Progenitor cell of endocrine pancreas (in vitro differentiated cells): ENCODE results near the gene SEMA3C. TPM values are rescaled to one million over a fixed set of nuclear protein-coding genes. Genes with fewer than 3 reads are reported as not detected.

ENCODE experiments used
- DNase-seq: peaks from one replicate; pipeline ENCODE4 v3.0.0; 2021; ENCODE audit warnings: low spot score; ENCODE audit not compliant: unreplicated experiment
- H3K27ac Mint-ChIP-seq: 2 replicates; pipeline ENCODE4 v1.8.0; 2021; ENCODE audit warnings: mild to moderate bottlenecking, moderate library complexity, mixed read lengths
- H3K27me3 Mint-ChIP-seq: 2 replicates; pipeline ENCODE4 v1.8.0; 2021; ENCODE audit warnings: mixed read lengths
- H3K36me3 Mint-ChIP-seq: 2 replicates; pipeline ENCODE4 v1.8.0; 2022; ENCODE audit warnings: mixed read lengths; ENCODE audit not compliant: insufficient read depth
- H3K4me1 Mint-ChIP-seq: 2 replicates; pipeline ENCODE4 v1.8.0; 2021; ENCODE audit warnings: low read depth, mixed read lengths
- H3K4me3 Mint-ChIP-seq: 2 replicates; pipeline ENCODE4 v1.8.0; 2021; ENCODE audit warnings: low read depth, mild to moderate bottlenecking, moderate library complexity, mixed read lengths
- H3K9me3 Mint-ChIP-seq: 2 replicates; pipeline ENCODE4 v1.8.0; 2021; ENCODE audit warnings: low read depth, mixed read lengths
- CTCF ChIP-seq: fragments of 200-600 bp; sonication (generic); IDR thresholded peaks from one replicate; pipeline ENCODE4 v1.5.0; 2021; ENCODE audit warnings: antibody characterized with exemption, mild to moderate bottlenecking; ENCODE audit not compliant: unreplicated experiment
- total RNA-seq: library from RNA; stranded (reverse); gene quantifications from 2 replicates; pipeline ENCODE4 v1.2.1, GENCODE V29; 2021

SEMA3C gene
- total RNA-seq, 1 donor from 2014 or later: 136 TPM

GRCh38 chr7:80833289-80834268 is 85.3 kb downstream of the SEMA3C start:
- peaks cover 21% of the 10 kb centered on the region for H3K36me3 Mint-ChIP-seq
- no peak overlapping the region for H3K4me3 Mint-ChIP-seq
- no peak for TF ChIP-seq CTCF
- peaks cover 24% of the 10 kb centered on the region for H3K4me1 Mint-ChIP-seq
- DNase-seq: no peak
- H3K9me3 Mint-ChIP-seq: no peaks in the 10 kb centered on the region
- H3K27me3 Mint-ChIP-seq: no peaks in the 10 kb centered on the region
- H3K27ac Mint-ChIP-seq: no peak overlapping the region

- Mint-ChIP-seq H3K4me3 (no peak overlapping the region), H3K27me3 (no peaks in the 10 kb centered on the region), H3K27ac (no peak overlapping the region), H3K36me3 (peaks cover 16% of the 10 kb centered on the region), H3K4me1 (peaks cover 24% of the 10 kb centered on the region), H3K9me3 (no peaks in the 10 kb centered on the region)
- no peak for DNase-seq
- no peak for TF ChIP-seq CTCF
Observed at GRCh38 chr7:80832006-80832405, 86.8 kb downstream of the SEMA3C start.

- Mint-ChIP-seq H3K9me3 (no peaks in the 10 kb centered on the region), H3K27ac (peak overlapping the region; percentile 63), H3K4me1 (peaks cover 30% of the 10 kb centered on the region), H3K4me3 (no peak overlapping the region), H3K27me3 (no peaks in the 10 kb centered on the region), H3K36me3 (peaks cover 22% of the 10 kb centered on the region)
- no peak for DNase-seq
- no peak for TF ChIP-seq CTCF
Observed at GRCh38 chr7:80830584-80831285, 88.1 kb downstream of the SEMA3C start.

- no peak overlapping the region for H3K4me3 Mint-ChIP-seq
- H3K4me1 Mint-ChIP-seq: peaks cover 36% of the 10 kb centered on the region
- H3K9me3 Mint-ChIP-seq: no peaks in the 10 kb centered on the region
- no peak for DNase-seq
- peaks cover 25% of the 10 kb centered on the region for H3K36me3 Mint-ChIP-seq
- H3K27ac Mint-ChIP-seq: no peak overlapping the region
- no peak for TF ChIP-seq CTCF
- H3K27me3 Mint-ChIP-seq: no peaks in the 10 kb centered on the region
Observed at GRCh38 chr7:80830010-80830409, 88.8 kb downstream of the SEMA3C start.

GRCh38 chr7:80829527-80829926 is 89.3 kb downstream of the SEMA3C start:
- Mint-ChIP-seq H3K27me3 (no peaks in the 10 kb centered on the region), H3K36me3 (peaks cover 25% of the 10 kb centered on the region), H3K4me3 (no peak overlapping the region), H3K27ac (no peak overlapping the region), H3K9me3 (no peaks in the 10 kb centered on the region), H3K4me1 (peaks cover 39% of the 10 kb centered on the region)
- no peak for DNase-seq
- TF ChIP-seq CTCF: no peak
